K562 (cell line): ENCODE data around the gene EQTN.

Experiments used
- CTCF ChIP-seq, 3 experiments: IDR thresholded peaks in 2 of 3; conservative IDR thresholded peaks in 1 of 3; 2 replicates each; pipeline ENCODE4 v1.5.1; 2011 to 2012; ENCODE audit warnings: low read length in 3 of 3, mild to moderate bottlenecking in 3 of 3, control low read depth in 2 of 3, improper control_type of control experiment in 1 of 3, inconsistent platforms in 1 of 3, low read depth in 1 of 3, mixed read lengths in 1 of 3, moderate library complexity in 1 of 3; ENCODE audit not compliant: insufficient read depth in 2 of 3
- EHMT2 ChIP-seq: fragments of 450-650 bp; IDR thresholded peaks from 2 replicates; pipeline ENCODE4 v1.6.1; 2018; ENCODE audit warnings: antibody characterized with exemption
- EZH2 ChIP-seq: IDR thresholded peaks from 2 replicates; pipeline ENCODE4 v1.6.1; 2012; ENCODE audit warnings: low read depth, mild to moderate bottlenecking, inconsistent platforms, low read length, borderline replicate concordance
- FOXJ3 ChIP-seq: sonication (generic); formaldehyde crosslinking; IDR thresholded peaks from 2 replicates; pipeline ENCODE4 v1.4.0; 2020; ENCODE audit warnings: mild to moderate bottlenecking, missing genetic modification reagents
- GABPA ChIP-seq: fragments of 200-800 bp; sonication (Bioruptor generic); conservative IDR thresholded peaks from 2 replicates; pipeline ENCODE4 v1.6.1; 2016; ENCODE audit warnings: low read depth, missing genetic modification characterization, missing compliant biosample characterization
- MAFK ChIP-seq: IDR thresholded peaks from 2 replicates; pipeline ENCODE4 v1.6.1; 2011; ENCODE audit warnings: low read length, improper control_type of control experiment
- NFRKB ChIP-seq: fragments of 450-650 bp; IDR thresholded peaks from 2 replicates; pipeline ENCODE4 v1.6.1; 2016; ENCODE audit warnings: low read depth
- PHTF2 ChIP-seq: fragments of 250-450 bp; sonication (Bioruptor Pico); IDR thresholded peaks from 2 replicates; pipeline ENCODE4 v1.5.0; 2021; ENCODE audit warnings: mild to moderate bottlenecking
- POLR2A ChIP-seq: fragments of 450-650 bp; conservative IDR thresholded peaks from 2 replicates; pipeline ENCODE4 v1.6.1; 2016
- RAD21 ChIP-seq, 2 experiments: fragments of 250-450 bp in 1 of 2; fragments of 450-650 bp in 1 of 2; sonication (Bioruptor Pico) in 1 of 2; formaldehyde crosslinking in 1 of 2; IDR thresholded peaks in 1 of 2; conservative IDR thresholded peaks in 1 of 2; 2 replicates each; pipeline versions ENCODE4 v1.4.0 to v1.8.0; 2020 to 2022; ENCODE audit warnings: mild to moderate bottlenecking in 2 of 2, moderate library complexity in 1 of 2
- REST ChIP-seq, 2 experiments: fragments of 450-650 bp; formaldehyde crosslinking in 1 of 2; IDR thresholded peaks; 2 replicates each; pipeline versions ENCODE4 v1.4.0 to v1.6.1; 2014 to 2020; ENCODE audit warnings: mild to moderate bottlenecking in 2 of 2, borderline replicate concordance in 1 of 2, low read depth in 1 of 2
- SP1 ChIP-seq: sonication (generic); formaldehyde crosslinking; IDR thresholded peaks from 2 replicates; pipeline ENCODE4 v1.8.1; 2022; ENCODE audit warnings: mild to moderate bottlenecking, missing genetic modification reagents

GRCh38 chr9:27310582-27310981 is 13.6 kb upstream of the EQTN start:
- no peak for TF ChIP-seq POLR2A
- no peak for TF ChIP-seq MAFK
- TF ChIP-seq CTCF (IDR thresholded peaks at IDR 0.05 in 2 of 3, conservative IDR thresholded peaks at IDR 0.05 in 1 of 3; ENCODE audit: insufficient read depth in 2 of 3, low read depth in 1 of 3, low read length in 3 of 3) = no peak
- no peak for TF ChIP-seq PHTF2
- no peak for TF ChIP-seq GABPA
- no peak for TF ChIP-seq RAD21 (CRISPR knock-in tag; conservative IDR thresholded peaks at IDR 0.05 in 1 of 2, IDR thresholded peaks at IDR 0.05 in 1 of 2)
- TF ChIP-seq EZH2 = no peak
- TF ChIP-seq NFRKB = no peak
- TF ChIP-seq EHMT2 = no peak
- no peak for TF ChIP-seq REST (IDR thresholded peaks at IDR 0.05; ENCODE audit: borderline replicate concordance)
- TF ChIP-seq REST (CRISPR knock-in tag; IDR thresholded peaks at IDR 0.05; ENCODE audit: low read depth) = no peak
- no peak for TF ChIP-seq SP1 (CRISPR knock-in tag)
- no peak for TF ChIP-seq FOXJ3
